ENCODE data around the gene HLA-G. TPM values are rescaled to one million over a fixed set of nuclear protein-coding genes. Genes with fewer than 3 reads are reported as not detected.
"Not testable (repeated sequence)": the region's sequence is repeated elsewhere in the genome, so short reads cannot be mapped to it uniquely, and the experiment has no call there.

The HLA-G gene
- polyA plus RNA-seq, 1 donor, result 0.39 TPM

- DNase-seq, result no peak
Observed at GRCh38 chr6:29875257-29875656, 47.6 kb downstream of the HLA-G start.

DNA sequence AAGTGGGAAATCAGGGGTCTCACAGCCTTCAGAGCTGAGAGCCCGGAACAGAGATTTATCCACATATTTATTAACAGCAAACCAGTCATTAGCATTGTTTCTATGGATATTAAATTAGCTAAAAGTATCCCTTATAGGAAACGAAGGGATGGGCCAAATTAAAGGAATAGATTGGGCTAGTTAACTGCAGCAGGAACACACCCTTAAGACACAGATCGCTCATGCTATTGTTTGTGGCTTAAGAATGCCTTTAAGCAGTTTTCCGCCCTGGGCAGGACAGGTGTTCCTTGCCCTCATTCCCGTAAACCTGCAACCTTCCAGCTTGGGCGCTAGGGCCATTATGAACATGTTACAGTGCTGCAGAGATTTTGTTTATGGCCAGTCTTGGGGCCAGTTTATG is 48.1 kb downstream of the HLA-G start:
- not testable (repeated sequence) for DNase-seq

Other genes starting within 250 kb of the HLA-G start
- not detected for gene OR2H2, start 242.7 kb upstream of the HLA-G start, polyA plus RNA-seq (ENCODE audit: insufficient read length)
- gene GABBR1, start 194.6 kb upstream of the HLA-G start, polyA plus RNA-seq (ENCODE audit: insufficient read length), result 31.1 TPM
- not detected for gene MOG, start 170.7 kb upstream of the HLA-G start, polyA plus RNA-seq (ENCODE audit: insufficient read length)
- not detected for gene ZFP57, start 146.7 kb upstream of the HLA-G start, polyA plus RNA-seq (ENCODE audit: insufficient read length)
- 10.0 TPM for gene HLA-F, start 104.4 kb upstream of the HLA-G start, polyA plus RNA-seq (ENCODE audit: insufficient read length)
- gene HLA-A, start 114.7 kb downstream of the HLA-G start, polyA plus RNA-seq (ENCODE audit: insufficient read length), result 118 TPM
- gene POLR1H, start 233.4 kb downstream of the HLA-G start, polyA plus RNA-seq (ENCODE audit: insufficient read length), result 19.2 TPM
- 31.0 TPM for gene PPP1R11, start 239.4 kb downstream of the HLA-G start, polyA plus RNA-seq (ENCODE audit: insufficient read length)
- gene RNF39, start 247.9 kb downstream of the HLA-G start, polyA plus RNA-seq (ENCODE audit: insufficient read length), result 0.35 TPM